HG02759 (cell line): ENCODE measurements around the gene TEAD1.
"Not testable (repeated sequence)": the region's sequence is repeated elsewhere in the genome, so short reads cannot be mapped to it uniquely, and the experiment has no call there.

Experiments used
- ATAC-seq: cut with Tn5 transposase; IDR thresholded peaks from one replicate; pipeline ENCODE4 v1.9.1; 2021; ENCODE audit warnings: mild to moderate bottlenecking, moderate library complexity; ENCODE audit not compliant: unreplicated experiment

The TEAD1 gene

DNA sequence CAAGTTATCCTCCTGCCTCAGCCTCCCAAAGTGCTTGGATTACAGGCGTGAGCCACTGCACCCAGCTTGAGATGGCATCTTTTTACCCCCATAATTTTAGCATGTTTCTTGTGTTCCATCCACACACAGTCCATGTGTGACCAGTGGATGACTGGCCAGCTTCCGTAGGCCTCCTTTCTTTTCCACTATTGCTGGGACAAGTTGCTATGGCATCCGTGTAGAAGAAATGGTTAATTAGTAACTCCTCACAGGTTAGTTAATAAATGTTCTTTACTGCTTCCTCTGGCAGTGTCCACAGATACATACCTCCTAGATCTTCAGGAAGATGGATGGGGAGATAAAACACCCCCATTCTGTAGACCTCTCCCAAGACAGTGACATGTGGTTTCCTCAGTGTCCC lies 180.6 kb downstream of the TEAD1 start:
- no peak for ATAC-seq

DNA sequence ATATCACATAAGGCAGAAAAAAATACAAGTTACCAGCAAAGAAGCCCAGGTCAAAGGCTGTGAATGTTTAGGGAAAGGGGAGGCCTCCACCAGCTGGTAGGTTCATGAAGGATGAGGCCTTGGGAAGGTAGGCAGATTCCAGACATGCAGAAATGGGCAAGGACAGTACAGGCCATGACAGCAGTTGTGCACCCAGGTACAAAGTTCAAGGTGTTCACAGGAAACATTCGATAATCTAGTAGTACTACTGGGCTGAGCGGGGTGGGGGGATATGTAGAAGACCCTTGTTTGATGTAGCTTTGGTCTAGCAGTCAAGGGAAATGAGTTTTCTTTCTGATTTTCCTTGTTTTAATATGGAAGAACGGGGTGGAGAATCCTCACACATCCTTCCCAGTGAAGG lies 182.1 kb downstream of the TEAD1 start:
- ATAC-seq: no peak

DNA sequence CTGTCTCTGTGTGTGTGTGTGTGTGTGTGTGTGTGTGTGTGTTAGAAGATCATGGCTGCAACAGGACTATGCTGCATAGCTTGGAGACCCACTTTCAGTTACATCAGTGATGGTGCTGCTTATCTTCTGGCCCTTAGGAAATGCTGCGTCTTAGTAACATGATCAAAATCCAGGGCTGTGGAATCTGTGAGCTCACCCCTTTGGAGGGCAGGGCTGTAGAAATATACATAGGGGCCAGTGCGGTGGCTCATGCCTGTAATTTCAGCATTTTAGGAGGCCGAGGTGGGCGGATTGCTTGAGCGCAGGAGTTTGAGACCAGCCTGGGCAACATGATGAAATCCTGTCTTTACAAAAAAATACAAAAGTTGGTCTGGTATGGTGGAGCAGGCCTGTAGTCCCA lies 183.4 kb downstream of the TEAD1 start:
- ATAC-seq: no peak

DNA sequence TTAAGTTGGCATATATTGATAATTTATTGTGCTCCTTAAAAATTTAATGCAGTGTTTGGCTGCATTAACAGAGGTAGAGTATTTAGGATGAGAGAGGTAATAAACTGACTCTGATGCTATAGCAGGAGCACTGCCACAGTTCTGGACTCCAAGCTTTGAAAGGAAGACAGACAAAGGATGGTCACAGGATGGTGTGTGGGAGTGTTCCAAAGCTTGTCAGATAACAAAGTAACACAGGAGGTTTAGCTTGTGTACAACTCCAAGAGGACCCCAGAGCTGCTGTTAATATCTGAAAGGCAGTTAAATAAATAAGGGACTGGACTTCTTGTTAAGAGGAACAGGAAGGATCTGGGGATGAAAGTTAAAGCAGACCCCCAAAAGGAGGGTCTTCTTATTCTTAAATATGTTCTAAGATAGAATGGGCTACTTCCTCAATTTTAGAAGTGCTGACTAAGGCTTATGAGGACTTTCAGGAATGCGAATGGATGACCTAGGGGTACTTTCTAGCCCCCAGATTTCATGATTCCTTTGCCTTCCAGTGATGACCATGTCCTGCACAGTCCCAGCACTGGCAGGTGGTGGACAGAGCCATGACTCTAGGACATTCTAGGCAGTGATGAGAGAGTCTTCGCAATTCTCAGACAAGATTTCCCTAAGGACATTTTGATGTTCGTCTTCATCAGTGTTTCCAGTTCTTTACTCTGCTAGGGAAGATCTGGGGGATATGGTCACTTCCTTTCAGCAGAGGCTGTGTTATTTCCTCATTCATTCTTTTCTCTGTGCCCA lies 185.8 kb downstream of the TEAD1 start:
- ATAC-seq: no peak

DNA sequence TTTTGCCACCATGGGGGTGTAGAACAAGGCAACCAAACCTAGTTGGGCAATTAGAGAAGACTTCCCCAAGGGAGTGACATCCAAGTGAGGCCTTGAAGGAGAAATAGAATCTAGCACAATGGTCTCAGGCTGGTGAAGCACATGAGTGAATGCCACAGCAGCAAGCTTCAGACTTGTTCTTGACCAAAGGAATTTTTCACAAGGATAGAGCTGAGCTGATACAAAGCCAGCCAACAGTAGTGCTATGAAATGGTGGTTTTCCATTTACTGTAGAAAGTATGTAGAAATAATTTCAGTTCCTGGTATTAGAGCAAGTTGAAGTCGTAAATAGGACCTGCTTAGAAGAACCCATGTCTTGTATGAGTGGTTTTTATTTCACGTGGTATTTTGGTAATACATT lies 186.6 kb downstream of the TEAD1 start:
- no peak for ATAC-seq

DNA sequence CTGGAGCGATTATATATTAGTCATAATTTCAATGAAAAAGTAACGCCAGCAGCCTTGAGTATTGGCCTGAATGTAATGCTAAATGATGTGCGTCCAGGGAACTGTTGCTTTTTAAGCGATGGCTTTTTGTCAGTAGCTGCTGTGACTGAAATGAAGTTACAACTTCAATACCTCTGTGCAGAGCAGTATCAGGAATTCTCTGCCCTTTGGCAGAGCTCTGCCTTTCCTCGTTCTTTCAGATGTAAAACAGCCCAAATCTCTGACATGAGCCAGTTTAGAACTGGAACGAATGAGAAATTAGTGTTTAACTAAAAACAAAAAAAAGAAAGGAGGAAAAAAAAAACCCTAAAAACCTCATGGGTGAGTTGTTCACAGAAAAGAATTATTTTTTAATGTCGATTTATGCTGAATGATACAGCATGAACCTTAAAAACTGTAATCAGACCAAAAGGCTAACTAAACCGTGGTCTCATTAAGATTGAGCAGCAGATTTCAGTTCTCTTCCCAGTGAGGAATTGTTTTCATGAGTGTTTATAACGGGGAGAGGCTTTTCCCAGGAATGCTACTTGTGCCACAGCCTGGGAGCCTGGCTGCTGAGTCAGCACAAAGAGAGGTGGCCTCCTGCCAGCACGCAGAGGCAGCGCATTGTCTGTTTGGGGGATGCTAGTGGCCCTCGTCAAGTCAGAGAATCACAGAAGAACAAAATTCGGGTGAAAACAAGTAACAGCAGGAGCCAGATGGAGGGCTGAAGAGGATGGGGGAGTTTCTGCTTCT lies 188.7 kb downstream of the TEAD1 start:
- ATAC-seq: no peak

DNA sequence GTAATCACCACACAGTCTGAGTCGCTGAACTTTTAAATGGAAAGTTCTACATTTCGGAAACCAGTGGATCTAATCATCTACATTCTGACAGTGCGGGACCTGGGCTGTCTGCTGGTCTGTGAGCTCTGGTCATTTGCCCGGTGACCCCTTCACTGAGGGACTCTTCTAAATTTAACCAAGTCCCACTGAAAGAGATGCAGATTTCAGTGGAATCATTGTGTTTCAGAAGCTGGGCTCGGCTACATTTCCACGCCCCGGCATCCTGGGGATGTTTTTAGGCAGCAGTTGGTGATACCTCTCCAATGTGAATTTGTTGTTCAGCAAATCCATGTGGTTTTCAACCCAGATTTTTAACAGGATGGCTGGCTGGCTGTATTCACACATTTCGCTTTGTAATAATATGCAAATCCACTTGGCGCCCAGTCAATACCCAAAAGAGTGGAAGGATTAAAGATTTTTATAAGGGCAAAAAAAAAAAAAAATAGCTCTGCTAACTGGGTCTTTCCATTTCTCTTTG lies 189.4 kb downstream of the TEAD1 start:
- ATAC-seq: no peak

DNA sequence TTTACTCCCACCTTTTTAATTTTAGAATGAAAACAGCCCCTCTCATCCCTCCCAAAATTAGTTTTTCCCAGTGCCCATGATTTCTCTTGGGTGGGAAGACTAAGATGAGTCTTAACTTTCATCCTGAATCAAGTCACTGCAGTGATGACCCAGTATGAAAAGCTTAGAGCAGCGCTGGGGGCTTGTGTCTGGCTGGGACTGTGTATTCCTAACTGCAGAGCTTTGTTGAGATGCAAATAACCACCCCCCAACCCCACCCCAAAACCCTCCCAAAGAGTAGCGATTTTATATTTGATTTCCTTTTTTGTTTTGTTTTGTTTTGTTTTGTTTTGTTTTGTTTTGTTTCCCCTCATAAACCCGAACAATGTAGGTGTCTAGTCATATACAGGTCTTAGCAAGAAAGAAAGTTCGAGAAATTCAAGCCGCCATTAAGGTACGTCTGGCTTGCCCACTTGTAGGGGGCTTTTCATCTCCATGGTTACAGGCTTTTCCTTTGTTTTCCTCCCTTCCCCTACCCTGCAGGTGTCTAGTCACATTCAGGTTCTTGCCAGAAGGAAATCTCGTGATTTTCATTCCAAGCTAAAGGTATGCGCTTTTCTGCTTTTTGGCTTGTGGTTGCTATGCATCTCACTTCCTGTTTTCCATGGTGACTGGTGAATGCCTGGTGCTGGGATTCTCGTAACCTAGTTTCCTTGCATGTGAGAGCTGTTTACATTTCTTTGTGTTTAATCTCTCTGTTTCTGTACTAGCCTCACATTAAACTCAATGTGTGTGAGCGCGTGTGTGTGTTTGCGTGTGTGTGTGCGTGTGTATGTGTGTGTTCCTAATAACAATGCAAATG lies 190.3 kb downstream of the TEAD1 start:
- no peak for ATAC-seq

DNA sequence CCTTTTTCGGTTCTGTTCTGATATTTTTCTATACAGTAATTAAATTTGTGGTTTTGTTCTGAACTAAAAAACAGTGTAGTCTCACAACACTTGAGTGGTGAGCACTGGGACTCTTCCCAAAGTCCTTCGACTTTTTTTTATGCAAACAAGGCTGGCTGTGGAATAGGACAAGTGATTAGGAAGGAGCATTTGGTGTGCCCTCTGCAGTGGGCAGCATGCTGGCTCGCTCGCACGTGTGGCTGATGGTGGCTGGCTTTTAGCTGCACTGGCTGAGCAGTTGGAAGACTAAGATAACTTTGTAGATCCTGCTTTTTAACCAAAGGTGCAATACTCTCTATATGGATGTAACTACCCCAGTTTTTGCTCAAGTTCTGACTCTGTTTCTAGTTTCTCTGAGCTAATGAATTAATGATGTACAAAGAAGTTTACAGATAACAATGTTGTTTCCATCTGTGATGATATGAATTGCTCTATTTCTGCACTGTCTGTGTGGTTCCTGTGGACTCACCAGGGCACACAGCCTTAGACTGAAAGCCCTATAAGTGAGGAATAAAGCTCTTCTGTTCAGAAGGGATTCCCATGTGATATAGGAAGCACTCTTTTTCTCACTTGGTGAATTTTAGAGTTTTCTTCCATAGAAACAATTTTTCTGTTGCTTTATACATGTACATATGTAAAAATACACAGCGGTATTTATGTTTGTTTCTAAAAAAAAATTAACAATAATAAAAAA lies 191.8 kb downstream of the TEAD1 start:
- ATAC-seq: no peak

DNA sequence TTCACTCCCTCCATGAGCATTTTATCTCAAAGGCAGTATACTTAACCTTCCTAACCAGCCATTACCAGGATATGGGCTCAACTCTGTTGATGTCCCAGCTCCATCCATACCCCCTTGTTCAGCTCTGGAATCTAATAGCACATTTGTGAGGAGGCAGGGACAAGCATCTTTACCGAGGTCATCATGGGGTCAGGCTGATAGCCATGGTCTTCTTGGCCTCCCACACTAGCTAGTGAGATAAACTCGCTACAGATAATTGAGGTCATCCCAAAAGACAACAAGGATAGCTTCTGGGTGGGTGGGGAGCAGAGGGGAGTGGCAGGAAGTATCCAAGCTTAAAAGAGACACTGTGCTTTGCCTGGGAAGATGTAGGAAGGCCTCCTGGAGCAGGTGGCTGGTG lies 193.3 kb downstream of the TEAD1 start:
- ATAC-seq: no peak

DNA sequence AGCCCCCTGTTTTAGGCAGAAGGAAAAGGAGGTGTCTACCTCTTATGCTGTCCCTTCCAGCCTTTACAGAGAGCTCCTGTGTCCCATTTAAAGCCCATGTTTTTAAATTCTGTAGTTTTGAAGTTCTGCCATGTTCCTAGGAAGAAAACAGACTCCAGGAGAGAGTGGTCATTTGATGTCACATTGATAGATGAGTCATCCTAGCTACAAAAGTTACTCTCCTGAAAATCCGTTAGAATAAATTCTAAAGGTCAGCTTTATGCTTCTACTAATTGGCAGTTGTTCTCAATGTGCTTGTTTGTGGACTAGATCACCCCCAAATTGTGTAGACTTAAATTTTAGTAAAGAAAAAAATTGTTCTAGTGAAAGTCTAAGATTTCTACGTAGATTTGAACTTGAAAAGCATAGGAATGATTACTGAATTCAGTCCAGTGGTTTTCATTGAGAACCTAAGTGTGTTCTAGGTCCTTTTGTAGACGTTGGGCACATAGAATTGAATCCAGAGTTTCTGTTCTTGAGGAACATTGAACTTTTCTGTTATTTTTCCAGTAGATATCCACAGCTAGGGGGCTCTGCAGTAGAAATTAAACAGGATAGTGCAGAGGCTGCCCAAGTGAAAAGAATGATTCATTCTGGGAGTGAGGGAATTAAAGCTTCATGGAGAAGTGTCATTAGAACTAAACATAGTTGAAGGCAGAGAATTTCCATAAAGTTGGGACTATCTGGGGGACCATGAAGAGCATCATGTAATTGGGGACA lies 194.3 kb downstream of the TEAD1 start:
- no peak for ATAC-seq

DNA sequence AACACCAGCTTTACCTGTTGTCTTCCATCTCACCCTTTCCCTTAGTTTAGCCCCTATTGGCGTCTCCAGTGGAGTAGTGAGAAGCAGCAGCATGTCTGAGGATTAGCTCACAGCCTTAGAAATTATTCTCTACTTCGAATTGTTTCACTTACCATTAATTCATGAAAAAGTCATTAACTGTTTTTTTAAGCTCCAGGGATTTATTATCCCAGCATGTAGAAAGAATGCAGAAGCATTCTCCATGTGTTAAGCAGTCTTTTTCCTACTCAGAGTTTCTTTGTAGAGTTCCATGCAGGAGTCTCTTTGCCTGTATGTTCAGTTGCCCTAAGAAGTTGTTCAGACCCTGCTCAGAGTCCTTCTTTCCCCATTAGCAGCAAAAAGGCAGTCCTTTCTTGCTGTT lies 197.0 kb downstream of the TEAD1 start:
- ATAC-seq: no peak

DNA sequence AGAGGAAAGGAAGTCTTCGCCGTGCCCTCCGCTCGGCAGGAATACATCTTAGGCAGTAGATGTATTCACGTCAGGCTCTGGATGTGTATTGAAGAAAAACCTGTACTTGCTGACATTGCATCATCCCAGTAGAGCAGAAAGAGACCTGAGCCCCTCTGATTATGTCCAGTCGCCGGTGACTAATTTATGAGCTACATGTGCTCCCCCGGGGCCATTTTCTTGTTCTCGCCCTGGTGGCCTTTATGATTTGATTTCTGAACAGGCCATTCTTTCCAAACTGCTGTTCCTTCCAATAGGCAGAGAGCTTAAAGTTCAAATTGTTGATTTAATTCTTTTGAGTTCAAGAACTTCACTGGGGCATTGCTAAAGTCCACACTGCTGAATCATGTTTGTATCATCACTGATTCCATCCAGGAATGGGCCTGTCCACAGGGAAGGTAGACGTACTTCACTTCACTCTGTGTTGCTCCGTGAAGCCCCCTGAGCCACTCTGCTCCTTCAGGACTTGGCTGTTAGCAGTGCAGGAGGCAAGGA lies 197.6 kb downstream of the TEAD1 start:
- no peak for ATAC-seq

DNA sequence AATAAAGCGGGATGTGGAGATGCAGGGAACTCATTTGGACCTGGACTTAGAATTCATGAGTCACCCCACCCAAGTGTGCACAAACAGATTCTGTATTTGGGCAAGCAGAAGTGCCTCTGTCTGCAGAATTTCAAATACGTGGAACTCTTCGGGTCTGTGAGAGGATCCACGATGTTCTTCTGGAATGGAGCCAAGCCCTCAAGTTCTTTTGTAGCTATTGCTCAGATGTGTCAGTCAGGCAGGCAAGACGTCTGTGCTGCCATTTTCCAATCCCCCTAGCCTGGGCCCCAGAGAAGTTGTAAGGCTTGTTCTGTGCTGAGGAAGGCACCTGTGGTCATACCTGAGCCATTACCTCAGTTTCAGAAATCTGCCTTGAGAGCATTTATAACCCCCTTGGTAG lies 202.1 kb downstream of the TEAD1 start:
- no peak for ATAC-seq

DNA sequence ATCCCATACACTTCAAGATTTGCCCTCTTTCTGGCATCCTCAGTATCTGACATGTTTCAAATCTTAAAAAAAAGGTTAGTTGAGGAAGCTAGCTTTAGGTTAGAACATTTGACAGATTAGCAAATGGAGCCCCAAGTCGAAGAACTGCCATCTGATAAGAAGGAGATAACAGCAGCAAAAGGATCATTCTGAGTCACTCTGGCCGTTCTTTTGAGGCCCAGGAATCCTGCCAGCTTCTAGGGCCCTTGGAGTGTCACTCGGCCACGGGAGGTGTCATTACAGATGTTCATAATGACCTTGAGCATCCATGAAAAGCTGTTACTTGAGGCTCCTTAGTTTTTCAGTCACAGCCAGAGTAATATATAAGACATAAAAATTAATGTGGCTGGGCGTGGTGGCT lies 202.8 kb downstream of the TEAD1 start:
- no peak for ATAC-seq

DNA sequence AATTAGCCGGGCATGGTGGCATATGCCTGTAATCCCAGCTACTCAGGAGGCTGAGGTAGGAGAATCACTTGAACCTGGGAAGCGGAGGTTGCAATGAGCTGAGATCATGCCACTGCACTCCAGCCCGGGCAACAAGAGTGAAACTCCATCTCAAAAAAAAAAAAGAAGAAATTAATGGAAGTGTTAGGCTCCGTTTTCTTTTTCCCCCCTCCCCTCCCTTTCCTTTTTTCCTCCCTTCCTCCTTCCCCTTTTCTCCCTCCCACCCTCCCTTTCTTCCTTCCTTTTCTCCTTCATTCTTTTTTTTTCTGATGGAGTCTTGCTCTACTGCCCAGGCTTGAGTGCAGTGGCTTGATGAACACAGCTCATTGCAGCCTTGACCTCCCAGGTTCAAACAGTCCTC lies 203.3 kb downstream of the TEAD1 start:
- ATAC-seq: not testable (repeated sequence)

DNA sequence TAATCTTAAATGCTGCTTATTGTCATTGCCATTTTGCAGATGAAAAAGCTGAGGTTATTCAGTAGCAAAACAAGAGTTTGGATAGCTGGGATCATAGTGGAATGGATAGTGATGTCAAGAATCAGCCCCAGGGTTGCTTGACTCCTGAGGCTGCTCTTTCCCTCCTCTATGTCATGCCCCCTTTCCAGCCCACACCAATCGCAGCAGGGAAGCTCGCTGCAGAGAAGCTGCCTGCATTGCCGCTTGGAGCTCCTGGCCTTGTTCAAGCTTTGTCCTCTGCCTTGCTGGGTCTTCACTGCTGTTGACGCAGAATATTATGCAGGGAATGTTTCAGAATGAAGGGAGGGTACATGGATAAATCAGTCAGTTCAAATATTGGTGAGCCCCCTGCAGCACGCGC lies 206.1 kb downstream of the TEAD1 start:
- no peak for ATAC-seq

DNA sequence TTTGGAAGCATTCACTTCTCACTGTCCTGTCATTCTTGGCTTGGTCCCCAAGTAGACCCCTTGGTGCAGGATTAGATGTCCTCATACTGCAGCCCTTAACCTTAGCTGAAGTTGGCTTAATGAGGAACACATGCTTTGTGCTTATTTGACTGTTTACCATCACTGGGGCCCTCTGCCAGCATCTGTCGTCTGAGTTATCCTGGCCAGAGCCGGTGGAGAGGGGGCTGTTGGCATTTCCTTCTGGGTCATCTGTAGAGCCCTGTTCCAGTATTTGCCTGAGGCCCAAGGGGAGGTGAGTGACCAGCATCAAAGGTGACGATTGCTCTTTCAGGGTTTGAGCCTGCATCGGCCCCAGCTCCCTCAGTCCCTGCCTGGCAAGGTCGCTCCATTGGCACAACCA lies 208.4 kb downstream of the TEAD1 start:
- ATAC-seq: no peak

DNA sequence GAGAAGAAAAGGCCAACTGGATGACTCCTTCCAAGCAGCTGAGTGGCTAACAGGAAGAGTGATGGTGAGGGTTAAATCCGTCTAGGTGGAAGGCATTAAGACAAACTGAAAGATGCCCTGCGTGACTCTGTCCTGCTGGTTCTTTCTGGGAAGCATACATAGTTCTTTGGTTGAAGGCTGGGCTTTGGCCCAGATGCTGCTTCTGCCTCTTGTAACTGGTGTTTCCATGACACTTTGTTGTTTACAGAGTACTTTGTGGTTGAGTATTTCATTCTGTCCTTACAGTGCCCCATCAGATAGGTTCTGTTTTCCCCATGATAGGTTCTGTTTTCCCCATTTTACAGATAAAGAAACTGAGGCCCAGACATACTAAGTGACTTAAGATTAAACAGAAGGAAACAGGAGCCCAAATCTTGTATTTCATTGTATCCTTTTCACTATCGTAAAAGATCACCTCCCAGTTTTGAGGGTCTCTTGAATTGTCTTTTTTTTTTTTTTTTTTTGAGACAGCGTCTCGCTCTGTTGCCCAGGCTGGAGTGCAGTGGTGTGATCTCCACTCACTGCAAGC lies 210.6 kb downstream of the TEAD1 start:
- no peak for ATAC-seq
